Tibial nerve (tissue), 4 donors: Measurements from ENCODE around the gene FA2H. TPM values are rescaled to one million over a fixed set of nuclear protein-coding genes. Genes with fewer than 3 reads are reported as not detected.

Experiments used
- DNase-seq, 2 donors: peaks; one replicate each; pipeline ENCODE4 v3.0.0-alpha.2; 2019; ENCODE audit warnings: low spot score in 2 of 2
- H3K27ac ChIP-seq, 4 donors: fragments of 200-600 bp; sonication (generic) in 3 of 4; one replicate each; pipeline ENCODE4 v1.5.1; 2017 to 2019; ENCODE audit warnings: mild to moderate bottlenecking in 1 of 4
- H3K27me3 ChIP-seq, 2 donors: fragments of 200-600 bp; sonication (generic) in 1 of 2; one replicate each; pipeline versions ENCODE4 v1.5.1 to v1.6.0; 2017 to 2019
- H3K36me3 ChIP-seq, 3 donors: fragments of 200-600 bp; sonication (generic); one replicate each; pipeline ENCODE4 v1.5.1; 2018 to 2019
- H3K4me1 ChIP-seq, 4 donors: fragments of 200-600 bp; sonication (generic) in 3 of 4; one replicate each; pipeline ENCODE4 v1.5.1; 2017 to 2019
- H3K4me3 ChIP-seq, 4 donors: fragments of 200-600 bp; sonication (generic) in 3 of 4; one replicate each; pipeline ENCODE4 v1.5.1; 2017 to 2019; ENCODE audit warnings: mild to moderate bottlenecking in 1 of 4, moderate library complexity in 1 of 4
- H3K9me3 ChIP-seq, 4 donors: fragments of 200-600 bp; sonication (generic) in 3 of 4; one replicate each; pipeline ENCODE4 v1.5.1; 2017 to 2019
- CTCF ChIP-seq, 5 experiments: fragments of 200-600 bp in 3 of 5; fragments of 450-650 bp in 2 of 5; sonication (generic) in 3 of 5; IDR thresholded peaks; one replicate each; pipeline ENCODE4 v1.5.1; 2016 to 2019; ENCODE audit warnings: antibody characterized with exemption in 5 of 5, mild to moderate bottlenecking in 3 of 5, moderate library complexity in 2 of 5
- EP300 ChIP-seq, 2 donors: sonication (generic); formaldehyde crosslinking; IDR thresholded peaks; one replicate each; pipeline ENCODE4 v1.6.1; 2017; ENCODE audit warnings: antibody characterized with exemption in 2 of 2, mild to moderate bottlenecking in 1 of 2
- POLR2A ChIP-seq, 2 donors: fragments of 450-650 bp; IDR thresholded peaks; one replicate each; pipeline ENCODE4 v1.6.1; 2017; ENCODE audit warnings: antibody characterized with exemption in 2 of 2, mild to moderate bottlenecking in 2 of 2, moderate library complexity in 2 of 2
- WGBS, 2 donors: methylation state at CpG; one replicate each; pipeline ENCODE4 v1.1.5; 2018; 5-methylcytosine and 5-hydroxymethylcytosine counted together
- total RNA-seq, 4 donors: library from RNA; depleted of rRNA; stranded (reverse); fragments of >200 nt; gene quantifications; one replicate each; pipeline ENCODE4 v1.1.0, GENCODE V29; 2016

Gene FA2H
- total RNA-seq, 4 donors from 2014 or later, result 11.9 to 31.6 (median 21.6) TPM

GRCh38 chr16:74731853-74732477 is 42.7 kb downstream of the FA2H start:
- no peaks in the 10 kb centered on the region for H3K27me3 ChIP-seq
- peaks cover 0 to 5% (median under 1%) of the 10 kb centered on the region in 4 donors for H3K9me3 ChIP-seq
- 85 to 92% methylated on average over 8 of the region's 8 CpGs for WGBS, 2 donors
- H3K4me3 ChIP-seq, result no peak overlapping the region
- DNase-seq, result no peak
- TF ChIP-seq CTCF (IDR thresholded peaks at IDR 0.05) (no peak), EP300 (IDR thresholded peaks at IDR 0.05) (no peak), POLR2A (IDR thresholded peaks at IDR 0.05) (no peak)
- peaks cover 0 to 4% (median 0%) of the 10 kb centered on the region in 3 donors for H3K36me3 ChIP-seq
- peaks cover 0 to 23% (median 2%) of the 10 kb centered on the region in 4 donors for H3K4me1 ChIP-seq
- H3K27ac ChIP-seq, result peak overlapping the region in 1 of 4 donors; percentile 44

GRCh38 chr16:74729783-74730683 is 44.6 kb downstream of the FA2H start:
- Histone ChIP-seq H3K27me3 (no peaks in the 10 kb centered on the region), H3K4me1 (peaks cover 0 to 18% (median 7%) of the 10 kb centered on the region in 4 donors), H3K36me3 (peaks cover 0 to 9% (median 0%) of the 10 kb centered on the region in 3 donors), H3K4me3 (no peak overlapping the region), H3K27ac (peak overlapping the region in 2 of 4 donors; percentile 50 to 65), H3K9me3 (peaks cover 0 to 13% (median 3%) of the 10 kb centered on the region in 4 donors)
- no peak for DNase-seq
- WGBS, 2 donors, result 52 to 66% methylated on average over 9 to 11 of the region's 11 CpGs
- no peak for TF ChIP-seq CTCF (IDR thresholded peaks at IDR 0.05)
- no peak for TF ChIP-seq EP300 (IDR thresholded peaks at IDR 0.05)
- no peak for TF ChIP-seq POLR2A (IDR thresholded peaks at IDR 0.05)

DNA sequence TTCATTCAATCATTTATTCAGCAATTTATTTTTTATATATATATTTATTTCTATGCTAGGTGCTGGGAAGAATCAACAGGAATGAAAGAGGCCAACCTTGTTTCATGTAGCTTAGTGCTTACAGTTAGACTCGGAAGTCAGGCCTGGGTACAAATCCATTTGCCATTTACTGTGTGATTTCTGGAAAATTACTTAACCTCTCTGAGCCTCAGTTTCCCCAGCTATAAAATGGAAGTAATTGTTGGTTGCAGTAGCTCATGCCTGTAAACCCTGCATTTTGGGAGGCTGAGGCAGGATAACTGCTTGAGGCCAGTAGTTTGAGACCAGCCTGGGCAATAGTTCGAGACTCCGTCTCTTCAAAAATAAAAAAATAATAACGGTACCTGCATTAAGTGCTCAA is 46.7 kb downstream of the FA2H start:
- 97% methylated on average over 4 of the region's 4 CpGs for WGBS, 2 donors
- Histone ChIP-seq H3K9me3 (peaks cover 0 to 13% (median 3%) of the 10 kb centered on the region in 4 donors), H3K27ac (peak overlapping the region in 1 of 4 donors; percentile 89), H3K4me1 (peaks cover 0 to 21% (median 12%) of the 10 kb centered on the region in 4 donors), H3K36me3 (peaks cover 0 to 9% (median 0%) of the 10 kb centered on the region in 3 donors), H3K4me3 (no peak overlapping the region), H3K27me3 (no peaks in the 10 kb centered on the region)
- TF ChIP-seq EP300 (IDR thresholded peaks at IDR 0.05) (no peak), CTCF (IDR thresholded peaks at IDR 0.05) (no peak), POLR2A (IDR thresholded peaks at IDR 0.05) (no peak)
- no peak for DNase-seq

DNA sequence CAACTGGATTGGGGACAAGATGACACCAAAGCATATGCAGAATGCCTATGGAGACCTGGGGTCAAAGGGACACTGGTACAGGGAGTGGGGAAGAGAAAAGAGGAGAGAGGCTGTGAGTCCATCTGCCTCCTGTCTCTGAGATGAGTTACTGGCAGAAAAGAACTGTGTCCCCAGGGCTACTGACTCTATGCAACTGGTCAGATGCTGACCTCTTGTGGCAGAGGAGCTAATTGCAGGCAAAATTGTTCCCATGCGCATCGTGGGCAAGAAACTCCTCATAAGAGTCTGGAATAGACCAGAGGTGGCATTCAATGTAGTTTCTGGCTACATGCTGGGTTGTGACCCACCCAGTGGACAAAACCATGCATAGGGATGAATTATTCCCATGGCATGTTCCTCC is 47.9 kb downstream of the FA2H start:
- 77 to 94% methylated on average over 2 of the region's 2 CpGs for WGBS, 2 donors
- Histone ChIP-seq H3K4me1 (peaks cover 0 to 21% (median 12%) of the 10 kb centered on the region in 4 donors), H3K27ac (peak overlapping the region in 3 of 4 donors; percentile 74 to 89 (median 87)), H3K9me3 (peaks cover 0 to 13% (median 3%) of the 10 kb centered on the region in 4 donors), H3K4me3 (no peak overlapping the region), H3K27me3 (no peaks in the 10 kb centered on the region), H3K36me3 (peaks cover 0 to 9% (median 0%) of the 10 kb centered on the region in 3 donors)
- DNase-seq, result no peak
- TF ChIP-seq CTCF (IDR thresholded peaks at IDR 0.05), result peak in 1 of 5 experiments; percentile 18
- TF ChIP-seq EP300 (IDR thresholded peaks at IDR 0.05), result no peak
- no peak for TF ChIP-seq POLR2A (IDR thresholded peaks at IDR 0.05)
